RWPE2 (cell line): ENCODE measurements around the gene SBK3.

Experiments used
- ATAC-seq: fragments of 200-7000 bp; cut with Tn5 transposase; 3 replicates; pipeline ENCODE4 v1.9.1; 2021; ENCODE audit warnings: low read depth
- DNase-seq: peaks from one replicate; pipeline ENCODE4 v3.0.0-alpha.2; 2020; ENCODE audit warnings: low spot score
- H3K27ac ChIP-seq: fragments of 450-650 bp; 2 replicates; pipeline ENCODE4 v1.5.1; 2017; ENCODE audit warnings: mild to moderate bottlenecking; ENCODE audit not compliant: poor library complexity, severe bottlenecking
- H3K27me3 ChIP-seq: fragments of 250-450 bp; sonication (Bioruptor Pico); 2 replicates; pipeline ENCODE4 v1.5.1; 2021; ENCODE audit warnings: mild to moderate bottlenecking, moderate library complexity; ENCODE audit not compliant: insufficient read depth, poor library complexity, severe bottlenecking
- H3K36me3 ChIP-seq: fragments of 250-450 bp; sonication (Bioruptor Pico); 2 replicates; pipeline ENCODE4 v1.5.1; 2020; ENCODE audit warnings: low read depth, mild to moderate bottlenecking, moderate library complexity
- H3K4me1 ChIP-seq: fragments of 250-450 bp; sonication (Bioruptor Pico); 2 replicates; pipeline ENCODE4 v1.5.1; 2021; ENCODE audit warnings: mild to moderate bottlenecking, moderate library complexity; ENCODE audit not compliant: insufficient read depth, poor library complexity, severe bottlenecking
- H3K4me3 ChIP-seq: fragments of 250-450 bp; sonication (Bioruptor Pico); 2 replicates; pipeline ENCODE4 v1.5.1; 2021; ENCODE audit warnings: mild to moderate bottlenecking, moderate library complexity; ENCODE audit not compliant: severe bottlenecking
- H3K9me3 ChIP-seq: fragments of 250-450 bp; sonication (Bioruptor Pico); 2 replicates; pipeline ENCODE4 v1.5.1; 2021; ENCODE audit warnings: mild to moderate bottlenecking, moderate library complexity; ENCODE audit not compliant: severe bottlenecking
- CTCF ChIP-seq: fragments of 450-650 bp; IDR thresholded peaks from one replicate; pipeline ENCODE4 v1.5.1; 2017; ENCODE audit warnings: mild to moderate bottlenecking, moderate library complexity; ENCODE audit not compliant: poor library complexity, severe bottlenecking

The SBK3 gene

GRCh38 chr19:55544014-55544413 lies 1.3 kb downstream of the SBK3 start:
- H3K4me3 ChIP-seq, result no peak overlapping the region
- H3K27ac ChIP-seq, result no peak overlapping the region
- H3K9me3 ChIP-seq, result no peaks in the 10 kb centered on the region
- TF ChIP-seq CTCF, result no peak
- DNase-seq, result no peak
- ATAC-seq, result no peak
- no peaks in the 10 kb centered on the region for H3K27me3 ChIP-seq
- no peaks in the 10 kb centered on the region for H3K36me3 ChIP-seq
- peaks cover 11% of the 10 kb centered on the region for H3K4me1 ChIP-seq

GRCh38 chr19:55543567-55543966 lies 1.8 kb downstream of the SBK3 start:
- DNase-seq (no peak), ATAC-seq (no peak)
- Histone ChIP-seq H3K4me1 (peaks cover 8% of the 10 kb centered on the region), H3K4me3 (no peak overlapping the region), H3K9me3 (no peaks in the 10 kb centered on the region), H3K27me3 (no peaks in the 10 kb centered on the region), H3K27ac (no peak overlapping the region), H3K36me3 (no peaks in the 10 kb centered on the region)
- TF ChIP-seq CTCF, result no peak

- H3K27me3 ChIP-seq, result no peaks in the 10 kb centered on the region
- H3K4me3 ChIP-seq, result no peak overlapping the region
- no peak for TF ChIP-seq CTCF
- ATAC-seq (no peak), DNase-seq (no peak)
- H3K36me3 ChIP-seq, result no peaks in the 10 kb centered on the region
- H3K4me1 ChIP-seq, result peaks cover 2% of the 10 kb centered on the region
- H3K27ac ChIP-seq, result no peak overlapping the region
- no peaks in the 10 kb centered on the region for H3K9me3 ChIP-seq
Measured at GRCh38 chr19:55542292-55542855, 3.0 kb downstream of the SBK3 start.

- H3K4me3 ChIP-seq, result no peak overlapping the region
- ATAC-seq, result no peak
Measured at GRCh38 chr19:55541091-55541490, 4.3 kb downstream of the SBK3 start.

More at GRCh38 chr19:55541091-55541490, 4.3 kb downstream of the SBK3 start:
- no peaks in the 10 kb centered on the region for H3K27me3 ChIP-seq
- H3K4me1 ChIP-seq, result no peaks in the 10 kb centered on the region
- no peak for DNase-seq
- no peak overlapping the region for H3K27ac ChIP-seq
- H3K36me3 ChIP-seq, result no peaks in the 10 kb centered on the region
- no peak for TF ChIP-seq CTCF
- H3K9me3 ChIP-seq, result no peaks in the 10 kb centered on the region
